DMS 273 (cell line): Measurements from ENCODE around the gene BIRC3.
A peak's percentile ranks its signal among the peaks of the same experiment; 100 is the strongest.
"Not testable (repeated sequence)": the region's sequence is repeated elsewhere in the genome, so short reads cannot be mapped to it uniquely, and the experiment has no call there.

Experiments
- DNase-seq: peaks from one replicate; lab custom pipeline; 2025; ENCODE audit not compliant: unreplicated experiment; lab: John Stamatoyannopoulos, UW

BIRC3 gene

GRCh38 chr11:102293873-102294601 is 23.2 kb upstream of the BIRC3 start:
- peak; percentile 51 for DNase-seq

DNA sequence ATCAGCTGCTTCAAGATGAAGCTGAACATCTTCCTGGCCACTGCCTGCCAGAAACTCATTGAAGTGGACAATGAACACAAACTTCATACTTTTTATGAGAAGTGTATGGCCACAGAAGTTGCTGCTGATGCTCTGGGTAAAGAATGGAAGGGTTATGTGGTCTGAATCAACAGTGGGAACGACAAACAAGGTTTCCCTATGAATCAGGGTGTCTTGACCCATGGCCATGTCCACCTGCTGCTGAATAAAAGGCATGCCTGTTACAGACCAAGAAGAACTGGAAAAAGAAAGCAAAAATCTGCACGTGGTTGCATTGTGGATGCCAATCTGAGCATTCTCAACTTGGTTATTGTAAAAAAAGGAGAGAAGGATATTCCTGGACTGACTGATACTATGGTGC is 22.2 kb upstream of the BIRC3 start:
- no peak for DNase-seq

GRCh38 chr11:102296757-102297156 is 20.5 kb upstream of the BIRC3 start:
- not testable (repeated sequence) for DNase-seq

DNA sequence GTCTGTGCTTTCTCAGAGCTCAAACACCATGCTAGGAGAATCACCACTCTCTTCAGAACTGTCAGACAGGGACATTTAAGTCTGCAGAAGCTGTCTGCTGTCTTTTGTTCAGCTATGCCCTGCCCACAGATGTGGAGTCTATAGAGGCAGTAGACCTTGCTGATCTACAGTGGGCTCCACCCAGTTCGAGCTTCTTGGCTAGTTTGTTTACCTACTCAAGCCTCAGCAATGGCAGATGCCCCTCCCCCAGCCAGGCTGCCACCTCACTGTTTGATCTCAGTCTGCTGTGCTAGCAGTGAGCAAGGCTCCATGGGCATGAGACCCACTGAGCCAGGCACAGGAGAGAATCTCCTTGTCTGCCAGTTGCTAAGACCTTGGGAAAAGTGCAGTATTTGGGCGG is 16.4 kb upstream of the BIRC3 start:
- DNase-seq, result not testable (repeated sequence)

DNA sequence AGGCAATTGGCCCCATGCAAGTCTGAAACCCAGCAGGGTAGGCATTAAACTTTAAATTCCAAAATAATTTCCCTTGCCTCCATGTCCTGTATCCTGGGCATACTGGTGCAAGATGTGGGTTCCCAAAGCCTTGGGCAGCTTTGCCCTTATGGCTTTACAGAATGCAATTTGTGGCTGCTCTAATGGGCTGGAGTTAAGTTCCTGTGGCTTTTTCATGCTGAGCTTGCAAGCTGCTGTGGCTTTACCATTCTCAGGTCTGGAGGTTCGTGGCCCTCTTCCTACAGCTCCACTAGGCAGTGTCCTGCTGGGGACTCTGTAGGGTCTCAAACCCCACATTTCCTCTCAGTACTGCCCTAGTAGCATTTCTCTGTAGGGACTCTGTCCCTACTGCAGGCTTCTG is 15.0 kb upstream of the BIRC3 start:
- no peak for DNase-seq

DNA sequence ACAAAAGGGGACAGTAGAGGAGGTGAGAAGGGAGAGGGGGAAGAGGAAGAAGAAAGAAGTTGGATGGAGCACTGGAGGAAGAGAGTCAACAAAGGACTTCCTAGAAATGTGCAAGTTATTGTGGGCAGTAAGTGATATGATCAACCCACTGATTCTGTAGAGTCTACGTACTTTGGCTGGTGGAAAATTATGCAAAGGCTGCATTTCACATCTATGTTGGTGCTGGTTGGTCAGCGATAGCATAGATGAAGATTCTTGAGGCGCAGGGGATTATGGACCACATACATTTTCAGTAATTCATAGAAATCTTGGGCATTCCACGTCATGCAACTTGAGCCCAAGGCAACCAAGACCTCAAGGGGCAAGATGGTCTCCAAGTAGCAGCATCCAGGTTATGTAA is 12.6 kb upstream of the BIRC3 start:
- no peak for DNase-seq

- no peak for DNase-seq
Observed at GRCh38 chr11:102305352-102306047, 11.8 kb upstream of the BIRC3 start.

GRCh38 chr11:102306048-102306597 is 11.2 kb upstream of the BIRC3 start:
- no peak for DNase-seq

DNA sequence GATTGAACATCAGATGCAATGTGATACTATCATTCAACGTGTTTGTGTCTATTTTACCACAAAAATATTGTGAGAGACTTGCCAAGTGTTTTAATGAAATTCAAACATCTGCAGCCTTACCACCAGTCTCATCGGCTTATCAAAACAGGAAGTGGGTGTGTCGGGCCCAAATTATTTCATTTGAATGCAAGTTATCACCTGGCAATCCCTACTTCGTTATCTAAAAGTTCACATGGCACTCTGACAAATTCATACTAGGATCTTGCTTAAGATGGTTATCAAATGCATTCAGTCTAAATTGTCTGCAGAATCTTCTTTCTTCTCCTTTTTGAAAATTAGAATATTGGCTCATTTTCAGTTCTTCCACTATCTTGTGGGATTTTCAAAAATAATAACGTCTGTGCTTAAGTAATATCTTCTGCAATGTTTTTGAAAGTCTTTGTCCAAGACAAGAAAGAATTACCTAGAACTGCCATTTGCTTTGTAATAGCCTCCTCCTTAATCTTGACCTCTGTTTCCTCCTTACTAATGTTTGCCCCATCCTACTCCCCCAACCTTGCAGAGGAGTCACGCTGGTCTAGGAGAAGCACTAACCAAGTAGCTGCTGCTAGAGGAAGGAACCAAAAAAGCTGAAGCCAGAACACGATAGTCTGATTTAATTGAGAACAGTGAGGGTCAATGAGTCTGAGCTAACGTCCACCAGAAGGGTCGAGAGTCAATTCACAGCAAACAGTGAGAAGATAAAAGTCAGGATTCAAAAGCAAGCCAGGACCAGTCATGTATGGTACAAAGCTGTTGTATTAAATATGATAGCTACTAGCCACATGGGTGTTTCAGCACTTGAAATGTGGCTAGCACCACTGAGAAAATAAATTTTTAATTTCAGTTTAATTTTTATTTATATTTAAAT is 10.2 kb upstream of the BIRC3 start:
- DNase-seq, result no peak

- DNase-seq, result no peak
Observed at GRCh38 chr11:102307727-102308038, 9.6 kb upstream of the BIRC3 start.

GRCh38 chr11:102309621-102310541 is 7.4 kb upstream of the BIRC3 start:
- DNase-seq, result no peak

- DNase-seq, result peak; percentile 5
Observed at GRCh38 chr11:102312667-102313066, 4.6 kb upstream of the BIRC3 start.

DNA sequence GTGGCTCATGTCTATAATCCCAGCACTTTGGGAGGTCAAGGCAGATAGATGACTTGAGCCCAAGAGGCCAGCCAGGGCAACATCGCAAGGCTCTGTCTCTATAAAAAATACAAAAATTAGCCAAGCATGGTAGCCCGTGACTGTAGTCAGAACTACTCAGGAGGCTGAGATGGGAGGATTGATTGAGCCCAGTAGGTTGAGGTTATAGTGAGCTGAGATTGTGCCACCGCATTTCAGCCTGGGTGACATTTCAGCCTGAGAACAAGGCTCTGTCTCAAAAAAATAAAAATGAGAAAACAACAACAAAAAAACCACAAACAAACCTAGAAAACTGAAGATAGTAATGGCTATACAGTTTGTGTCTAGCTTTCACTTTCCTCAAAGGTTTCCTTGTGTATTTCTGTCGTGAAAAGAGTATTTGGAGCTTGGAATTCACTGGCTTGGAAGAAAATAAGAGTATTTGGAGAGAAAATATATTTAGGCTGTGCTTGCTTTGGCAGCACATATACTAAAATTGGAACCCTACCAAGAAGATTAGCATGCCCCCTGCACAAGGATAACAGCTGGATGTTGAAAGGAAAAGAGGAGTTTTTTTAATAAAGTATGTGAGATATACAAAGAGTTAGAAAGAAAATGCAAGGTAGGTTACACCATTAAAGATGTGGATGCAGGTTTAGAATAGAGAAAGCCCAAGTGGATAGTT is 3.9 kb upstream of the BIRC3 start:
- no peak for DNase-seq

GRCh38 chr11:102314784-102315183 is 2.5 kb upstream of the BIRC3 start:
- no peak for DNase-seq

DNA sequence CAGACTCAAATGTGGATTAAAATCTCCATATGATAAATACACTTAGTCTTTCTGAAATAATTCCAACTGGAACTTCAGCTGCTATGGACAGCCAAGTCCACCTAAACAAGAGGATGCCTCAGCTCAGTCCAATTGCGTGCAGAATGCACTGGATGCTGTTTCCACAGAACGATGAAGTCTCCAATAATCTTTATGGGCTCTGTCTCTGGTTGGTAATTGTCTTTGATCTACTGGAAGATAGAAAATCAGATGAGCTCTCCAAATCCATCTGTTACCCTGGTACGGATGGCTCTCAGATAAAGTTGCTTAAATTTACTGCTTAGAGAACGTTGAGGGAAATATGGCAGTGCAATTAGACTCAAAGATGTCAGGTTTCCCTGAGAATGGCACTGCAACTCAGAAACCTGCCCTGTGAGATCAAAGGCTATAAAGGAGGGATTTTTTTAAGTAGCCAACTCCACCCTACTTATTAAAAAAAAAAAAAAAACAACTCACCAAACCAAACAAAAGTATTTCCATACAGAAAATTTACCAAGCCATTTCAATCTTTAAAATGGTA is 859 bp upstream of the BIRC3 start:
- no peak for DNase-seq

DNA sequence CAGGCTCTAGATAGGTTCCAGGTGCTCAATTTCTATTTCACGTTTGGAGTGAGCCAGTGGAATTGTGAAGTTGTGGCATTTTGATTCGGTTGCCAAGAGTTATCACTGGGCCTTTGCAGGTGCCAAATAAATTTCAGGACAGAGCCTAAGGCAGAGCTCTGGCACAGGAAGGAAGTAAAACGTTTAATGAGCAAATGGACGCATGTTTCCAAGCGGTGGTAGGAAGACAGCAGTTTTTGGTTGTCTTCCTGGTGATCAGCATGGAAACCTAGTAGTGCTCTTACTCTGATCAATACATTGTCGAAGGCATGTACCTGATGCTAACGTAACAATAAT is 452 bp downstream of the BIRC3 start:
- no peak for DNase-seq

- DNase-seq, result no peak
Observed at GRCh38 chr11:102318469-102318868, 1.2 kb downstream of the BIRC3 start.

- DNase-seq, result no peak
Observed at GRCh38 chr11:102319544-102319943, 2.3 kb downstream of the BIRC3 start.

DNA sequence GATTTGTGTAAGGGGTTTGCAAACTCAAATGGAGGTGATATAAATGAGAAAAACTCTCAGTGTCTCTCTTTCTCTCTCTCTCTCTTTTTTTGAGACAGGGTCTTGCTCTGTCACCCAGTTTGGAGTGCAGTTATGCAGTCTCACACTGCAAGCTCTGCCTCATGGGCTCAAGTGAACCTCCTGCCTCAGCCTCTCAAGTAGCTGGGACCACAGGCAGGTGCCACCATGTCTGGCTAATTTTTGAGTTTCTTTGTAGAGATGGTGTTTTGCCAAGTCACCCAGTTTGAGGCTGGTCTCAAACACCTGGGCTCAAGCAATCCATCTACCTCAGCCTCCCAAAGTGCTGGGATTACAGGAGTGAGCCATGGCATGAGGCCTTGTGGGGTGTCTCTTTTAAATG is 2.9 kb downstream of the BIRC3 start:
- no peak for DNase-seq

DNA sequence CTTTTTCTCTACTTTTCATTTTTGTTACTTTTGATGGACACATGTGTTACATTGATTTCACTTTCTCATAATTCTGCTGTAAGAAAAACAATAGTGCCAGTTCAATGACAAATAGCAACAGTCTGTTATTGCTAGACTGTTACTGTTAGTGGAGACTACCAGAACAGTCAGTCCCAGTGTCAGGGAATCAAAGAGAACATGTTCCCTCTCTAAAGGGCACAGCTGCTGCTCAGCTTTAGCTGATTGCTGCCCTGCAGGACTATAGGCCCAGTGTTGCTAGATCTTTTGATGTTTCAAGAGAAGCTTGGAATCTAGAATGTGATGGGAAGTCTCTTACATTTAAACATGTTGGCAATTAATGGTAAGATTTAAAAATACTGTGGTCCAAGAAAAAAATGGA is 3.4 kb downstream of the BIRC3 start:
- DNase-seq, result no peak
